AG08396 (cell line): ENCODE results near the gene SSR4.

Source experiments
- DNase-seq: peaks from one replicate; pipeline ENCODE4 v3.0.0; 2012; ENCODE audit warnings: low spot score, mixed read lengths

Gene SSR4

GRCh38 chrX:153830640-153831428 lies 36.4 kb downstream of the SSR4 start:
- DNase-seq = no peak

GRCh38 chrX:153831429-153832150 lies 37.1 kb downstream of the SSR4 start:
- no peak for DNase-seq

GRCh38 chrX:153832728-153833127 lies 38.3 kb downstream of the SSR4 start:
- no peak for DNase-seq

GRCh38 chrX:153836921-153837320 lies 42.5 kb downstream of the SSR4 start:
- DNase-seq = no peak

- no peak for DNase-seq
Observed at GRCh38 chrX:153844509-153845082, 50.1 kb downstream of the SSR4 start.

GRCh38 chrX:153845195-153845594 lies 50.7 kb downstream of the SSR4 start:
- no peak for DNase-seq

GRCh38 chrX:153845842-153846241 lies 51.4 kb downstream of the SSR4 start:
- no peak for DNase-seq
